Transverse colon (tissue), 3 donors: Measurements from ENCODE around the gene FBXL17.

ENCODE experiments used
- CTCF ChIP-seq, 5 experiments: fragments of 200-600 bp in 3 of 5; fragments of 450-650 bp in 2 of 5; sonication (generic) in 3 of 5; IDR thresholded peaks; 1 replicate in 2 of 5; 2 replicates in 3 of 5; pipeline ENCODE4 v1.5.1; 2016 to 2017; ENCODE audit warnings: antibody characterized with exemption in 5 of 5, inconsistent platforms in 3 of 5, mild to moderate bottlenecking in 2 of 5, moderate library complexity in 1 of 5
- POLR2A ChIP-seq: fragments of 450-650 bp; IDR thresholded peaks from one replicate; pipeline ENCODE4 v1.6.1; 2016; ENCODE audit warnings: antibody characterized with exemption, mild to moderate bottlenecking, moderate library complexity

- TF ChIP-seq CTCF (IDR thresholded peaks at IDR 0.05) (no peak), POLR2A (no peak)
These were observed 353.0 kb downstream of the FBXL17 start for GRCh38 chr5:108028883-108029282.
